Measurements from ENCODE around the gene WNK2.

GRCh38 chr9:93231121-93231694 lies 47.3 kb downstream of the WNK2 start:
- TF ChIP-seq POLR2A (IDR thresholded peaks at IDR 0.05; ENCODE audit: low read depth, low read length) (no peak), RAD21 (IDR thresholded peaks at IDR 0.05; ENCODE audit: low read length) (no peak), CTCF (conservative IDR thresholded peaks at IDR 0.05; ENCODE audit: low read depth, low read length) (no peak)

All from IMR-90 (cell line).